Osteoblast (primary cell): ENCODE data around the gene ARHGAP27. TPM values are rescaled to one million over a fixed set of nuclear protein-coding genes. Genes with fewer than 3 reads are reported as not detected.

ENCODE experiments used
- DNase-seq: peaks from one replicate; pipeline ENCODE4 v3.0.0; 2011; ENCODE audit warnings: low spot score, mixed read lengths; ENCODE audit not compliant: insufficient read length; ENCODE audit errors: missing footprints
- H2AFZ ChIP-seq: 2 replicates; pipeline ENCODE4 v1.6.0; 2011; ENCODE audit warnings: mild to moderate bottlenecking, low read length
- H3K27ac ChIP-seq: 2 replicates; pipeline ENCODE4 v1.5.1; 2011; ENCODE audit warnings: mild to moderate bottlenecking, low read depth, low read length, moderate library complexity
- H3K27me3 ChIP-seq: 2 replicates; pipeline ENCODE4 v1.6.0; 2012; ENCODE audit warnings: mild to moderate bottlenecking, control low read depth, inconsistent platforms, low read length, moderate library complexity; ENCODE audit not compliant: insufficient read depth
- H3K36me3 ChIP-seq: 2 replicates; pipeline ENCODE4 v1.5.1; 2011; ENCODE audit warnings: mild to moderate bottlenecking, low read length, control low read depth, moderate library complexity; ENCODE audit not compliant: insufficient read depth
- H3K4me1 ChIP-seq: 2 replicates; pipeline ENCODE4 v1.5.1; 2011; ENCODE audit warnings: mild to moderate bottlenecking, low read length, control low read depth, moderate library complexity; ENCODE audit not compliant: insufficient read depth
- H3K4me2 ChIP-seq: 2 replicates; pipeline ENCODE4 v1.6.0; 2011; ENCODE audit warnings: mild to moderate bottlenecking, low read length; ENCODE audit not compliant: insufficient read depth
- H3K4me3 ChIP-seq: fragments of 200-600 bp; sonication (generic); 3 replicates; pipeline ENCODE4 v1.5.1; 2012; ENCODE audit warnings: mild to moderate bottlenecking, low read length, inconsistent platforms; ENCODE audit not compliant: insufficient read depth
- H3K79me2 ChIP-seq: 2 replicates; pipeline ENCODE4 v1.6.0; 2012; ENCODE audit warnings: mild to moderate bottlenecking, low read length, control low read depth, inconsistent platforms; ENCODE audit not compliant: insufficient read depth
- H3K9me3 ChIP-seq: 2 replicates; pipeline ENCODE4 v1.5.1; 2011; ENCODE audit warnings: low read depth, low read length, control low read depth
- H4K20me1 ChIP-seq: 2 replicates; pipeline ENCODE4 v1.6.0; 2012; ENCODE audit warnings: mild to moderate bottlenecking, low read length, control low read depth; ENCODE audit not compliant: insufficient read depth
- total RNA-seq: library from RNA; depleted of rRNA; stranded (reverse); fragments of >200 nt; gene quantifications from 2 replicates; pipeline ENCODE4 v1.2.3, GENCODE V29; 2012
- TF ChIP-seq, protein P1 (sequence below): IDR thresholded peaks from 2 replicates; pipeline ENCODE4 v1.5.1; 2011; ENCODE audit warnings: mild to moderate bottlenecking, low read depth, low read length, moderate library complexity; ENCODE audit errors: extremely low read depth

The ARHGAP27 gene
- total RNA-seq, 1 donor = 2.9 TPM

DNA sequence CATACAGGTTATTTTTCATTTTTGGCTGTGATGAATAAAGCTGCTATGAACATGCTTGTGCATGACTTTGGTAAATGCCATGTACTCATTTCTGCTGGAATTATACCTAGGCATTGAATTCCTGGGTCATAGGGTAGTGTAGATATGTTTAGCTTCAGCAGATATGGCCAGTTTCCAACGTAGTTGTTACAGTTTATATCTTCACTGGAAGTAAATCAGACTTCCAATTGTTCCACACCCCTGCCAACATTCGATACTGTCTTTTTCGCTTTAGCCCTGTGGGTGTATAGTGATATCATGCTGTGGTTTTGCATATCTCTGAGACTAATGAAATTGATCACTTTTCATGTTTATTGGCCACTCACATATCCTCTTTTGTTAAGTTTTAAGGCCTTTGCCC lies 50.4 kb downstream of the ARHGAP27 start:
- H3K27me3 ChIP-seq = no peaks in the 10 kb centered on the region
- no peak overlapping the region for H3K4me3 ChIP-seq
- H3K27ac ChIP-seq = no peak overlapping the region
- H3K9me3 ChIP-seq = no peaks in the 10 kb centered on the region
- H3K36me3 ChIP-seq = no peaks in the 10 kb centered on the region
- H4K20me1 ChIP-seq = no peaks in the 10 kb centered on the region
- H3K4me1 ChIP-seq = peaks cover 17% of the 10 kb centered on the region
- DNase-seq = peak; percentile 45
- H3K4me2 ChIP-seq = no peak overlapping the region
- H3K79me2 ChIP-seq = no peaks in the 10 kb centered on the region
- TF ChIP-seq, protein P1, sequence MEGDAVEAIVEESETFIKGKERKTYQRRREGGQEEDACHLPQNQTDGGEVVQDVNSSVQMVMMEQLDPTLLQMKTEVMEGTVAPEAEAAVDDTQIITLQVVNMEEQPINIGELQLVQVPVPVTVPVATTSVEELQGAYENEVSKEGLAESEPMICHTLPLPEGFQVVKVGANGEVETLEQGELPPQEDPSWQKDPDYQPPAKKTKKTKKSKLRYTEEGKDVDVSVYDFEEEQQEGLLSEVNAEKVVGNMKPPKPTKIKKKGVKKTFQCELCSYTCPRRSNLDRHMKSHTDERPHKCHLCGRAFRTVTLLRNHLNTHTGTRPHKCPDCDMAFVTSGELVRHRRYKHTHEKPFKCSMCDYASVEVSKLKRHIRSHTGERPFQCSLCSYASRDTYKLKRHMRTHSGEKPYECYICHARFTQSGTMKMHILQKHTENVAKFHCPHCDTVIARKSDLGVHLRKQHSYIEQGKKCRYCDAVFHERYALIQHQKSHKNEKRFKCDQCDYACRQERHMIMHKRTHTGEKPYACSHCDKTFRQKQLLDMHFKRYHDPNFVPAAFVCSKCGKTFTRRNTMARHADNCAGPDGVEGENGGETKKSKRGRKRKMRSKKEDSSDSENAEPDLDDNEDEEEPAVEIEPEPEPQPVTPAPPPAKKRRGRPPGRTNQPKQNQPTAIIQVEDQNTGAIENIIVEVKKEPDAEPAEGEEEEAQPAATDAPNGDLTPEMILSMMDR = no peak
- H2AFZ ChIP-seq = no peak overlapping the region

DNA sequence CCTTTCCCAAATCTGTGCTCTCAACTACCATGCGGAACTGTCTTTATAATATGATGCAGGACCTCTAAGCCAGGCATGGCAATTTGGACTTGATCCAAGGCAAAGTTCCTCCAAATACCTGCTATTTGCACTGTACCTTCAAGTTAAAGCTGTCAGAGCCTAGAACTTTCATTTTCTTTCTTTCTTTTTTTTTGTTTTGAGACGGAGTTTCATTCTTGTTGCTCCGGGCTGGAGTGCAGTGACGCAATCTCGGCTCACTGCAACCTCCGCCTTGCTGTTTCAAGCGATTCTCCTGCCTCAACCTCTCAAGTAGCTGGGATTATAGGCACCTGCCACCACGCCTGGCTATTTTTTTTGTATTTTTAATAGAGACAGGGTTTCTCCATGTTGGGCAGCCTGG lies 51.7 kb downstream of the ARHGAP27 start:
- TF ChIP-seq, protein P1 = no peak

GRCh38 chr17:45380046-45380765 lies 52.5 kb downstream of the ARHGAP27 start:
- Histone ChIP-seq H3K4me2 (no peak overlapping the region), H3K9me3 (no peaks in the 10 kb centered on the region), H3K27me3 (no peaks in the 10 kb centered on the region), H2AFZ (no peak overlapping the region), H3K79me2 (no peaks in the 10 kb centered on the region), H3K4me1 (peaks cover 14% of the 10 kb centered on the region), H3K36me3 (no peaks in the 10 kb centered on the region), H4K20me1 (no peaks in the 10 kb centered on the region), H3K27ac (no peak overlapping the region), H3K4me3 (no peak overlapping the region)
- TF ChIP-seq, protein P1 = no peak
- peak; percentile 32 for DNase-seq

More for the DNA sequence above, 51.7 kb downstream of the ARHGAP27 start:
- no peaks in the 10 kb centered on the region for H3K79me2 ChIP-seq
- no peaks in the 10 kb centered on the region for H4K20me1 ChIP-seq
- no peaks in the 10 kb centered on the region for H3K9me3 ChIP-seq
- no peaks in the 10 kb centered on the region for H3K36me3 ChIP-seq
- DNase-seq = no peak
- no peaks in the 10 kb centered on the region for H3K27me3 ChIP-seq
- H3K4me3 ChIP-seq = no peak overlapping the region
- H3K4me2 ChIP-seq = no peak overlapping the region
- no peak overlapping the region for H3K27ac ChIP-seq
- no peak overlapping the region for H2AFZ ChIP-seq
- H3K4me1 ChIP-seq = peaks cover 17% of the 10 kb centered on the region

- no peak overlapping the region for H3K4me3 ChIP-seq
- H3K36me3 ChIP-seq = no peaks in the 10 kb centered on the region
- no peak overlapping the region for H3K4me2 ChIP-seq
- H3K27me3 ChIP-seq = no peaks in the 10 kb centered on the region
- no peak overlapping the region for H2AFZ ChIP-seq
- peaks cover 23% of the 10 kb centered on the region for H3K4me1 ChIP-seq
- no peak overlapping the region for H3K27ac ChIP-seq
- no peaks in the 10 kb centered on the region for H4K20me1 ChIP-seq
- TF ChIP-seq, protein P1 = no peak
- no peaks in the 10 kb centered on the region for H3K79me2 ChIP-seq
- no peak for DNase-seq
- H3K9me3 ChIP-seq = no peaks in the 10 kb centered on the region
These were observed 55.3 kb downstream of the ARHGAP27 start for GRCh38 chr17:45377401-45377800.
